Measurements from ENCODE around the gene SCNN1A.
A peak's percentile ranks its signal among the peaks of the same experiment; 100 is the strongest.

SCNN1A gene

GRCh38 chr12:6375269-6376078 is at the start of gene SCNN1A:
TSS of gene SCNN1A (minus strand) at chr12:6375563. CDS start at chr12:6374783, 780 bp downstream.
- DNase-seq: no peak

DNA sequence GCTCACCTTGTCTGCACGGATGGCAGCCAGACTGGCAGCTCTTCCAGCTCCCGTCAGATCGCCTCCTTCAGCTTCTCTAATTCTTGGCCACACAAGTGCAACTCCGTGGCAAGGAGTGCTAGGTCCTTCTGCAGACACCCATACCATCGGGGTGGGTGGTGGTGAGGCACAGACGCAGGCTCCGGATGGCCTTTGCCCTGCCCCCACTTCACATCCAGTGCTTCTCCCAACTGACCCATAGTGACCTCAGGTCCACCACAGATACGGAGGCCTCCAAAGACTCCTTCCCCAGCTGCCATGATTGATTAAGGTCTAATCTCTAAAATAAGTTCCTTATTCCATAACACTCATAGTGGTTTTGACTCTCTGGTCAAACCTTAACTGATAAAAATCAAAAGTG is 49.5 kb upstream of the SCNN1A start:
- DNase-seq: no peak

DNA sequence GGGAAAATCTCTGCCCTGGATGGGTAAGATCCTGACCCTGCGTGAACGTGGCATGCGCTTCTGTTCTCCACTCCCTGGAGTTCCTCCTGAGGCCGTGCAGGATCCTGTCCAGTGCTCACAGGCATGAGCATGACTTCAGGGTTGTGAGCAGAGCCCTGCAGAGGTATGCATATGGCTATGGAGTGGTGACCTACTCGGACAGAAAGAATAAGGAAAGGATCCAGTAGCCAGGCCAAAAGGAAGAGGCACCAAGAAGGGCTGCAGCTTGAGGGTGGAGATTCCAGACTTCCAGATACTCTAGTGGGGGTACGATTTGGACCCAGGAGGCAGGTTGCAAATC is 48.6 kb upstream of the SCNN1A start:
- DNase-seq: no peak

DNA sequence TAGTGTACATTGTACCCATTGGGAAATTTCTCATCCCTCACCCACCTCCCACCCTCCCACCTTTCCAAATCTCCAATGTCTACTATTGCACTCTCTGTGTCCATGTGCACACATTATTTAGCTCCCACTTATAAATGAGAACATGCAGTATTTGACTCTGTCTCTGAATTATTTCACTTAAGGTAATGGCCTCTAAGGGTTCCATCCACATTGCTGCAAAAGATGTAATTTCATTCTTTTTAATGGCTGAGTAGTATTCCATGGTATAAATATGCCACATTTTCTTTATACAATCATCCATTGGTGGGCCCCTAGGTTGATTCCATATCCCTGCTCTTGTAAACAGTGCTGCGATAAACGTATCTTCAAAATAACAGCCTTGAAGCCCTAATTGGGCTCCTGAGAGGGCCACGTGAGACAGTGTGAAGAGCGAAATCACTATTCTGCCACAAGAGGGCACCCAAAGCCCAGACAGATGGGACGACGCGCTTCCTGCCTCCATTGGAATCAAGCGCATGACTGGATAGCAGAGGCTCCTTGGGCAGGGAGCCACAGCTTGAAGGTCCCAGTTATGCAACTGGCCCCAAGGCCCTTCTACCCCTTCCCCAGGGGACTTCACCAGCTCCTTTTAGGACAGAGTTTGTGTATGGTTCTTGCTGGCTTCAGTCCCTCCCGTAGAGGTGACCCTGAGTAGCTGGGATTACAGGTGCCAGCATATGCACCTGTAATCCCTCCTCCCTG is 48.1 kb upstream of the SCNN1A start:
- DNase-seq: peak; percentile 78

GRCh38 chr12:6420364-6420763 is 45.0 kb upstream of the SCNN1A start:
- no peak for DNase-seq

GRCh38 chr12:6418796-6419195 is 43.4 kb upstream of the SCNN1A start:
- DNase-seq: no peak

- DNase-seq: no peak
These were observed 41.2 kb upstream of the SCNN1A start for GRCh38 chr12:6416596-6416995.

DNA sequence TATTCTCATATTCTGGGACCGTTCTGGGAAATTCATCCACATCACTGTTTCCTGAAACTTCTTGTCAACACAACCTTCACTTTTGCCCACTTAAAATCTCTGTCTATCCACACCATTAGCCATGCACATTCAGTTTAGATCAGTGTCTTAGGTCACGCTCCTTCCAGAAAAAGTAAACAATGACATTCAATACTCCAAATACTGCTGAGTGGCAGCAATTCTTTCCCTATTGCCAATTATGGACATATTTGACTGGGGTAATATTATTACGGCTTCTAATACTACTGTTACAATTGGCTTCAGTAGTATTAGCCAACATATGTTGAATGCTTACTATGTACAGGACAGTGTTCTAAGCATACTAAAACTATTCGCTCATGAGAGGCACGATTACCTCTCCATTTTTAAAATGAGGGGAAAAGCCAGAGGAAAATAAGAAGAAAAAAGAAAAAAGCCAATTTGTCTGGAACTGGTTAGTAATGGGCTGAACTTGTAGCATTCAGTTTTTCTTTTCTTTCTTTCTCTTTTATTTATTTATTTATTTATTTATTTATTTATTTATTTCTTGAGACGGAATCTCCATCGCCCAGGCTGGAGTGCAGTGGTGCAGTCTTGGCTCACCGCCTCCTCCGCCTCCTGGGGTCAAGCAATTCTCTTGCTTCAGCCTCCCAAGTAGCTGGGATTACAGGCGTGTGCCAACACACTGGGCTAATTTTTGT is 32.0 kb upstream of the SCNN1A start:
- DNase-seq: no peak

GRCh38 chr12:6405963-6406362 is 30.6 kb upstream of the SCNN1A start:
- DNase-seq: no peak

- DNase-seq: no peak
These were observed 29.0 kb upstream of the SCNN1A start for GRCh38 chr12:6404390-6404789.

DNA sequence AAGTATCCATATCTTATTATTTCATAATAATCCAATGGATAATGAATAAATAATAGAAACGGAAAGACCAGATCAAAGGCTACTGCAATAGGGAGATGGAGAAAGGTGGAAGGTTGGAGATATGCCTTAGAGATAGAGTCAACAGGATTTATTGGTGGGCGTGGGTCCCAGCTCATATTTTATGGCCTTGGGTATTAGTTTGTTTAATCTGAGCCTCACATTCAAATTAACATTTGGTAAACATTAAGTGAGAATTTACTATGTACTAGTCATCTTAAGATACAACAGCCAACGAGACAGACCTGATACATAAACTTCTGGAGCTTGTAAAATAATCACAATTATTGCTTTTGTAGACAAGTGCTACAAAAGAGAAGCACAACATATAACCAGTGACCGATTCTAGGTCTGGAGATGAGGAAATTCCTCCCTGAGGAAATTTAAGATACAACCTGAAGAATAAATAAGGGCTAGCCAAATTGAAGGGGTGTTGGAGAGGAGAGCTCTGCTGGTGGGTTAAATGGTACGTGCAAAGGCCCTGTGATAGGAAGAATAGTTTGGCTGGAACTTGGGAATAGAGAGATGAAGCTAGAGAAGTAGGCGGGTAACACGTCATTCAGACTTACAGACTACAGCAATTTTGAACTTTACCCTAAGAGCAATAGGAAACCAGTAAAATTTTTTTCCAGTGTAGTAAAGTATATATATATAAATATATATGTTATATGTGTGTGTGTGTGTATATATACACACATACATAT is 24.7 kb upstream of the SCNN1A start:
- no peak for DNase-seq

GRCh38 chr12:6396031-6396430 is 20.7 kb upstream of the SCNN1A start:
- DNase-seq: no peak

- no peak for DNase-seq
These were observed 19.0 kb upstream of the SCNN1A start for GRCh38 chr12:6394398-6394797.

DNA sequence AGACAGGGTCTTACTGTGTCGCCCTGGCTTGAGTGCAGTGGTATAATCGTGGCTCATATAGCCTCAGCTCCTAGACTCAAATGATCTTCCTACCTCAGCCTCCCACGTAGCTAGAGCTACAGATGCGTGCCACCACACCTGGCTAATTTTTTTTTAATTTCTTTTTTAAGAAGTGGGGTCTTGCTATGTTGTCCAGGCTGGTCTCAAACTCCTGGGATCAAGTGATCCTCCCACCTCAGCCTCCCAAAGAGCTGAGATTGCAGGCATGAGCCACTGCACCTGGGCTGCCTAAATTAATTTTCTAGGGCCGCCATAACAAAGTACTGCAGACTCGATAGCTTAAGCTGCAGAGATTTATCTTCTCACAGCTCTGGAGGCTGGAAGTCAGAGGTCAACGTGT is 17.7 kb upstream of the SCNN1A start:
- no peak for DNase-seq

GRCh38 chr12:6392504-6392903 is 17.1 kb upstream of the SCNN1A start:
- DNase-seq: no peak

GRCh38 chr12:6391013-6391412 is 15.7 kb upstream of the SCNN1A start:
- DNase-seq: no peak

GRCh38 chr12:6390084-6390799 is 14.9 kb upstream of the SCNN1A start:
- no peak for DNase-seq

DNA sequence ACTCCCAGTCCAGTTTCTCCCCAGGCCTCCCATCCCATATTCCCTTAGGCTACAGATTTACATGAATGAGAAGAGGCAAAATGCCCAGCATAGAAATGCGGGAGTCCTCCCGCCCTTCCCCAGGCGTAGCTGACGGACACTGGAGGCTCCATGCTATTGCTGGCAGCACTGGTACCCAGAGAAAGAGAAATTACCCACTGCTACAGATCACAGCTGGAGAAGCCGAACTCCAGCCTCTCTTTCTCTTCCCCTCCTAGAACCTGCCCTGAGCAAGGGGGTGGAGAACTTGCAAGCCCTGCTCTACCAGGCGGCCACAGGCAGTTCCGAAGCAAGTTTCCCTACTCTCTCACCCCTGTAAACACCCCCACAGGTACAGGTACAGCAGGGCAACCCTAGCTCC is 12.2 kb upstream of the SCNN1A start:
- no peak for DNase-seq

DNA sequence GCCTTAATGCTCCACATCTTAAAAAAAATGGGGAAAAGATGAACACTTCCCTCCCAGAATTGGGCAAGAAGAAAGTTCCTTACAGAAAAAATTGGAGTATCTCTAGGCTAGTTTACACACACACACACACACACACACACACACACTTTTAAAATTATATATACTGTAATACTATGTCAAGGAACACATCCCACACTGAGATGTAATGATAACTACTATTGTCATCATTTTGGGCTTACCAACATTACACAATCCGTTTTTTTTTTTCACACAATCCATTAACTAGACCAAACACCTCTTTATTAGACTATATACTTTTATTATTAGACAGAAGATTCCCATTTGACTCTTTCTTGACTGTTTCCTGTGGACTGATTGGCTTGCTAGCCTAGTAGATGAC is 11.1 kb upstream of the SCNN1A start:
- DNase-seq: no peak

DNA sequence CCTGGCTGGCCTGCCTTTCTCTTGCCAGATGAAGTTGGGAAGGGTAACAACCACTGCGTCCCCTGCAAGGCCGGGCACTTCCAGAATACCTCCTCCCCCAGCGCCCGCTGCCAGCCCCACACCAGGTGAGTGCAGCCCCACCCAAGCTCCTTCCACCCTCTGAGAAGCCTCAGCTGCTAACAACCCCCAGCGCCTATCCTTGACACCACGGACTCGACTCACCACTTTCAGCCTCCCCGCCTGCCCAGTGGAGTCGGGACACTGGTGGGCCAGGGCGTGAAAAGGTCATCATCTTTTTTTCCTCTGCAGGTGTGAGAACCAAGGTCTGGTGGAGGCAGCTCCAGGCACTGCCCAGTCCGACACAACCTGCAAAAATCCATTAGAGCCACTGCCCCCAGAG is 10.7 kb upstream of the SCNN1A start:
- DNase-seq: no peak

GRCh38 chr12:6384499-6385436 is 9.4 kb upstream of the SCNN1A start:
- DNase-seq: no peak
